Stimulated activated CD8-positive, alpha-beta memory T cell treated with anti-CD3 and anti-CD28 coated beads, Interleukin-7, amount 100 ng/mL, for 4 hours (primary cell): ENCODE results near the gene SPEF1.
A peak's percentile ranks its signal among the peaks of the same experiment; 100 is the strongest.
"Not testable (repeated sequence)": the region's sequence is repeated elsewhere in the genome, so short reads cannot be mapped to it uniquely, and the experiment has no call there.

Source experiments
- DNase-seq, 2 donors: peaks; one replicate each; pipeline ENCODE4 v3.0.0-alpha.2; 2020; ENCODE audit warnings: low read depth in 2 of 2

SPEF1 gene

DNA sequence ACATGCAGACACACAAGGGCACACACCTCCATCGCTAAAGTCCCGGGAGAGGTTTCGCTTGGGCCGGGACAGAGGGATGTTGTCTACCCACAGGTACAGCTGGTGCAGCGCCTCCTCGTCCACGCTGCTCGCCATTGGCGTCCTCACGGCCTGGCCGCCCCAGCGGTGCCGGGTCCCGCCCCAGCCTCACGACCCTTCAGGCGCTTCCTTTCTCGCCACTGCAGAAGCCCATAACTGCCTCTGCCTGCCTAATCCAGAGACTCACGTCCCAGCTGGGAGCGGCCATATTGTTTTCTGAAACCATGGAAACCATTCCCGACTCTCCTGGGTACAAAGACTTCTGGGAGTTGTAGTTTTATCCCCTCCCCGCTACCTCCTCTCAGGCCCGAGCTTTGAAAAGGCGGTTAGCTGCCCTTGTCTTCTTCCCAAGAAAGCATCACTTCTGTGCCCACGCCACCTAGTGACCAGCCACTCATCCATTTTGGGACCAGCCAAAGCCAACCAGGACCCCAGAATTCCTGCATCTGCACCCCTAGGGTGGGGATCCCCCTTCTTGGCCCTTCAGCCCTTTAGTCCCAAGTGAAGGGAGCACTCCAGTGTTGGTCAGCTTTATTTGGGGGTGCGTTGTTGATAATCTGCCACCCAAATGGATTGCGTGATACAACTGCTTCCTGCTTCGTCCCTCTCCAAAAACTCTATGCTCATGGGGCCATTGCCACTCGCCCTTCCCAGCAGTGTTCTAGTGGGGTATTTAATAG is at the start of gene SPEF1:
Gene SPEF1 (minus strand): TSS at position 296 of the 758 bp plus-strand sequence. CDS start 161 bp downstream, at position 135.
- DNase-seq: no peak

DNA sequence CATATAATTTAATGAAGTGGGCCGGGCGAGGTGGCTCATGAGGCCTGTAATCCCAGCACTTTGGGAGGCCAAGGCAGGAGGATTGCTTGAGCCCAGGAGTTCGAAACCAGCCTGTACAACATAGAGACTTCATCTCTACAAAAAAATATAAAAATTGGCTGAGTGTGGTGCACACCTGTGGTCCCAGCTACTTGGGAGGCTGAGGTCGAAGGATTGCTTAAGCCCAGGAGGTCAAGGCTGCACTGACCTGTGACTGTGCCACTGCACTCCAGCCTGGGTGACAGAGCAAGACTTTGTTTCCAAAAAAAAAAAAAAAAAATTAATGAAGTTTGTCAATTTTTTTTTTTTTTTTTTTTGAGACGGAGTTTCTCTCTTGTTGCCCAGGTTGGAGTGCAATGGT is 48.6 kb upstream of the SPEF1 start:
- DNase-seq: not testable (repeated sequence)

- DNase-seq: no peak
These were observed 47.5 kb upstream of the SPEF1 start for GRCh38 chr20:3828798-3829197.

GRCh38 chr20:3826420-3826819 is 45.2 kb upstream of the SPEF1 start:
- no peak for DNase-seq

DNA sequence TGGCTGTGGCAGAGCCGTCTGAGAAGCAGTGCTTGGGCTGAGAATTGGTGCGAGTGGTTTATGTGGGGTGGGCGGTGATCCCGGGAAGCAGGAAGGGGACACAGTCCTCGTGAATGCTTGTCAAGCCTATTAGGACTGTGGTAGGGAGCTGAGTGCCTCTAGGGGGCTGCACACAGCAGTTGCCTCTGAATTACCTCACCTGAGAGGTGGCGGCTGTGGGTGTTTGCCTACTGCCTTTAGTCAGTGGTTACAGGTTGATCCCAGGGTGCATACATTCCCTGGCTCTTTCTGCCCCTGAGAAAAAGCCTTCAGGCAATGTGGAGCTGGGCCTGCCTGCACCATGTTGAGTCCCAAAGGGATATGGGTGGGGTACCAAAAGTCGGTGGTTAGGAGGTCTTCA is 44.3 kb upstream of the SPEF1 start:
- no peak for DNase-seq

DNA sequence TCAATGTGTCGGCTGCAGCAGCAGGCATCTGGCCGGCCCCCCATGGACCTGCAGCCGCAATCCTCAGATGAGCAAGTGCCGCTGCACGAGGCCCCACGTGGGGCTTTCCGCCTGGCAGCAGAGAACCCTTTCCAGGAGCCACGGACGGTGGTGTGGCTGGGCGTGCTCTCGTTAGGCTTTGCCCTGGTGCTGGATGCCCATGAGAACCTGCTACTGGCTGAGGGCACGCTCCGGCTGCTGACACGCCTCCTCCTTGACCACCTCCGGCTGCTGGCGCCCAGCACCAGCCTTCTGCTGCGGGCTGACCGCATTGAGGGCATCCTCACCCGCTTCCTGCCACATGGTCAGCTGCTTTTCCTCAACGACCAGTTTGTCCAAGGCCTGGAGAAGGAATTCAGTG is 42.6 kb upstream of the SPEF1 start:
- DNase-seq: no peak

GRCh38 chr20:3821996-3822395 is 40.7 kb upstream of the SPEF1 start:
- DNase-seq: no peak

DNA sequence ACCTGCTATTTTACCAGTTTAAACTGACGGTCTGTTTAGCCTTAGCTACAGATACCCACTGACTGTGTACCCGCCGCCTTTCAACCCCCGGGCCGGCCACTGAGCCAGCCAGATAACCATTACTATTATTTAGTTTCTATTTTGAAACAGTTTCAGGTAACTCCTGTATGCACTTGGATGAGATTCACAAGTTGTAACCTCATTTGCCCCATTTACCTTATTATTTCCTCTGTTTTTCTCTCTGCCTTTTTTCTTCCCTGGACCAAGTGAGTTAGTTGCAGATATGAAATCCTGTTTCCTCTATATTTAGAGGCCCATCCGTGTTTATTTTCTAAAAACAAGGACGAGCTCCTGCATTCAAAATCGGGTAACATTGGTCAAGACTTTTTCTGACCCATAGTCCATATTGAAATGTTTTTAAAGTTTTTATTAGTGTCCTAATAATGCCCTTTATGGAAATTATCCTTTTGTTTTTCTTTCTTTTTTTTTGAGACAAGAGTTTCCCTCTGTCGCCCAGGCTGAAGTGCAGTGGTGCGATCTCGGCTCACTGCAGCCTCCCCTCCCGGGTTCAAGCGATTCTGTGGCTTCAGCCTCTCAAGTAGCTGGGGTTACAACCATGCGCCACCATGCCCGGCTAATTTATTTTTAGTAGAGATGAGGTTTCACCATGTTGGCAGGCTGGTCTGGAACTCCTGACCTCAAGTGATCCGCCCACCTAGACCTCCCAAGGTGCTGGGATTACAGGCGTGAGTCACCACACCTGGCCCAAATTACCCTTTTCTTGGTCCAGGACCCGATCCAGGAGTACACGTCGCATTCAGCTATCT is 39.9 kb upstream of the SPEF1 start:
- DNase-seq: no peak

DNA sequence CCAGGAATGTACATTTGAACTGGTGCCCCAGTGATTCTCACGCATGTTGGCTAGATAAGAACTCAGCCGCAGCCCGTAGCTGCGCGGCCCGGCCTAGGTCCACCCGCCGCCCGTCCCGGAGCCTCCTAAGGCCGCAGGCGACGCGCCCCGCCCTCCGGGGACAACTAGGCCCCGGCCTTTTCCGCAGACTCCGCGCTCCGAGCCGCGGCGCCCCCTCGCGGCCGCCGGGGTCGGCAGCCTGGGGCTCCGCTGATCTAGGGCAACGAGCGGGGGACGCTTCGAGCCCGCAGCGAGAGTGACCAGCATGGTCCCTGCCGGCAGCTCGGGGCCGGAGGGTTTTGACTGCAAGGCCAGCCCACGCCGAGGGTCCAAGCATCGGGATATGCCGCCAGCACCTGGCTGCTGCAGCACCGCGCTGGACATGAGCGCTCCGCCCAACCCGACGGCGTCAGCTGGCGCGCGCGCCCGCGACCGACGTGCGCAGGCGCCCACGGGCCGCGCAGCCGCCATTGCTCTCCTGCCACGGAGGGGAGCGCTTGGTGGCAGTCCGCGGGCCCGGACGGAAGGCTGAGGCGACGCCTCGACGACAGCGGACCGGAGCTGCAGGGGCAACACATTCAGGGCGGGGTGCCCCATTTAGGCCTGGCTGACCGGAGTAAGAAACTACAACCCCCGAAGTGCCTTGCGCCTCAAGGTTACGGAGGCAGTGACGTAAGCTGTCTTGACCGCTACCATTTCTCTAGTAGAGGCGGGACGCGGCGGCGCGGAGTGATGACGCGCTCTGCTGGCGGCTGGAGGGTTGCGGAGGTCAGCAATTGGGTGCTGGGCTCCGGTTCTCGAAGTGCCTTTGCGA is 39.0 kb upstream of the SPEF1 start, which contains the start of gene AP5S1:
Gene AP5S1 (plus strand): TSS at position 500 of the 853 bp plus-strand sequence. CDS start 1,571 bp downstream, outside the sequence.
- peak; percentile 83 to 88 for DNase-seq

DNA sequence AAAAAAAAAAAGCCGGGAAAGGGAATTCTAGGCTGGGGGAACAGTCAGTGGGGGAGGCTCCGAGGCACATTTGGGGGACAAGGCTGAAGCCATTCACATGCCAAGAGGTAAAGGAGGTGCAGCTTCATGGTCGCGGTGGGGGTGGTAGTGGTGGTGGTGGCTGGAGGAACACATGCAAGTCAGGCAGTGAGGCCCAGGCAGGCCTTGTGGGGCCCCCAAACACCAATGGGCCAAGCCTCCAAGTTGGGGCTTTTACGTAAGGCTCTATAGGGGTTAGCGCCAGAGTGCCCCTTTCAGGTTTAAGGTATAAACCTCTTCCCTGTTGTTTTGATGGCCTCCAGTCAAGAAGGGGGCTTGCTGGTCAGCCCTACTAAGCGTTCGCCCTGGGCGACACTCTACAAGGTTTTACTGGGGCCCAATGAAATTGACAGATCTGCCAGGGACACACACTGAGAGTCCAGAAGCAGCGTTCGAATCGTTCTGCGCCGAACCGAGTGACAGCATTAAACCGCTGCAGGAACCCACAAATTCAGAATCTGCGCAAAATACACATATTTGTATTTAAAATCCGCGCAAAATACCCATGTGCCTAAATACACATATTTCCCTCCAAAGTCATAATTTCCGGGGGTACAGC is 38.3 kb upstream of the SPEF1 start:
- DNase-seq: no peak

GRCh38 chr20:3818155-3819151 is 37.2 kb upstream of the SPEF1 start:
- no peak for DNase-seq

GRCh38 chr20:3815703-3816315 is 34.6 kb upstream of the SPEF1 start:
- no peak for DNase-seq

DNA sequence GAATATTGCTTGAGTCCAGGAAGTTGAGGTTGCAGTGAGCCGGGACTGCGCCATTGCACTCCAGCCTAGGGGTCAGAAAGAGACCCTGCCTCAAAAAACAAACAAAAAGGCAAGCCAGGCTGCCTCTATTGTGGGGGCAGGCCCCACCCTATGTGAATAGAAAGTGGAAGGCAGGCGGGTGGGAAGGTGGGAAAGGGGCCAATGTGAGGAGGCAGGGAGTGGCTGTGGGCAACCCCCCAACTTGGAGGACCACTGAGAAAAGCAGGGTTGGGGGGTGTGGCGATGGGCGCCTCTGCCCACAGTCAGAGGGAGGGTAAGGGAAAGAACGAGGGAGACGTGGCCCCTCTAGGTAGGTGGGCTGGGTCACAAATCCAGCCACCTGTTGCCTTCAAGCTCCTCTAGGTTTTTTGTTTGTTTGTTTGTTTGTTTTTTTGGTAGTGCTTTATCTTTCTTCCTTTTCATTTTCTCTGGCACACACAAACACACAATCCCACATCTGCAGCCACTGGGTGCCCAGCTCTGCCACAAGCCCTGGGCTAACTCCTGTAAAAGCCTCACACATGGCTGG is 33.8 kb upstream of the SPEF1 start:
- no peak for DNase-seq

GRCh38 chr20:3813848-3814581 is 32.8 kb upstream of the SPEF1 start:
- DNase-seq: no peak

GRCh38 chr20:3812975-3813847 is 32.0 kb upstream of the SPEF1 start:
- DNase-seq: no peak

GRCh38 chr20:3812259-3812681 is 31.0 kb upstream of the SPEF1 start:
- no peak for DNase-seq

- DNase-seq: peak; percentile 90 to 93
These were observed 30.4 kb upstream of the SPEF1 start for GRCh38 chr20:3811467-3812258.
